HepG2 (cell line): ENCODE results near the gene NCOA3. TPM values are rescaled to one million over a fixed set of nuclear protein-coding genes. Genes with fewer than 3 reads are reported as not detected.

Experiments used
- HBP1 ChIP-seq: IDR thresholded peaks from 2 replicates; pipeline ENCODE4 v1.6.1; 2016; ENCODE audit warnings: low read depth, control low read depth
- HNF4G ChIP-seq, 2 experiments: sonication (generic) in 1 of 2; formaldehyde crosslinking in 1 of 2; IDR thresholded peaks; 2 replicates each; pipeline versions ENCODE4 v1.4.0 to v1.6.1; 2011 to 2020; ENCODE audit warnings: borderline replicate concordance in 2 of 2, low read depth in 2 of 2, mild to moderate bottlenecking in 2 of 2, low read length in 1 of 2, missing genetic modification reagents in 1 of 2, moderate library complexity in 1 of 2
- ISX ChIP-seq: sonication (generic); formaldehyde crosslinking; conservative IDR thresholded peaks from 2 replicates; pipeline ENCODE4 v1.5.0; 2020; ENCODE audit warnings: missing genetic modification reagents
- MAFK ChIP-seq, 2 experiments: IDR thresholded peaks in 1 of 2; conservative IDR thresholded peaks in 1 of 2; 2 replicates each; pipeline ENCODE4 v1.6.1; 2011; ENCODE audit warnings: improper control_type of control experiment in 2 of 2, low read length in 2 of 2
- MYNN ChIP-seq: sonication (generic); formaldehyde crosslinking; IDR thresholded peaks from 2 replicates; pipeline ENCODE4 v1.4.0; 2020; ENCODE audit warnings: mild to moderate bottlenecking, low read depth, missing genetic modification reagents
- NR2F1 ChIP-seq, 2 experiments: fragments of 450-650 bp in 1 of 2; formaldehyde crosslinking in 1 of 2; IDR thresholded peaks; 2 replicates each; pipeline versions ENCODE4 v1.5.0 to v1.6.1; 2016 to 2020; ENCODE audit warnings: mild to moderate bottlenecking in 1 of 2, missing compliant biosample characterization in 1 of 2, missing genetic modification reagents in 1 of 2, moderate library complexity in 1 of 2
- PCBP2 ChIP-seq: fragments of 200-400 bp; formaldehyde crosslinking; optimal IDR thresholded peaks from 2 replicates; pipeline ENCODE3; 2018; ENCODE audit warnings: low read length, low read depth; ENCODE audit not compliant: poor library complexity, severe bottlenecking
- TBP ChIP-seq: sonication (generic); formaldehyde crosslinking; IDR thresholded peaks from 2 replicates; pipeline ENCODE4 v1.5.0; 2020; ENCODE audit warnings: missing genetic modification reagents
- THAP8 ChIP-seq: sonication (generic); formaldehyde crosslinking; IDR thresholded peaks from 2 replicates; pipeline ENCODE4 v1.5.1; 2020; ENCODE audit warnings: missing genetic modification reagents, mild to moderate bottlenecking, borderline replicate concordance
- THAP9 ChIP-seq: sonication (generic); formaldehyde crosslinking; IDR thresholded peaks from 2 replicates; pipeline ENCODE4; 2020; ENCODE audit warnings: missing genetic modification reagents, mild to moderate bottlenecking, borderline replicate concordance
- ZFAT ChIP-seq: sonication (generic); formaldehyde crosslinking; conservative IDR thresholded peaks from 2 replicates; pipeline ENCODE4 v1.8.1; 2023; ENCODE audit warnings: missing genetic modification reagents, inconsistent platforms
- ZMYM2 ChIP-seq: sonication (generic); formaldehyde crosslinking; IDR thresholded peaks from 2 replicates; pipeline ENCODE4 v1.8.0; 2022; ENCODE audit warnings: mild to moderate bottlenecking, missing genetic modification reagents
- ZNF275 ChIP-seq: sonication (generic); formaldehyde crosslinking; IDR thresholded peaks from 2 replicates; pipeline ENCODE4 v1.8.0; 2022; ENCODE audit warnings: missing genetic modification reagents, mild to moderate bottlenecking, inconsistent platforms, borderline replicate concordance
- ZNF331 ChIP-seq: sonication (generic); formaldehyde crosslinking; IDR thresholded peaks from 2 replicates; pipeline ENCODE4 v1.4.0; 2020; ENCODE audit warnings: missing genetic modification reagents
- ZNF501 ChIP-seq: sonication (generic); formaldehyde crosslinking; IDR thresholded peaks from 2 replicates; pipeline ENCODE4 v1.5.1; 2020; ENCODE audit warnings: mild to moderate bottlenecking, moderate library complexity, missing genetic modification reagents
- ZNF558 ChIP-seq: sonication (generic); formaldehyde crosslinking; IDR thresholded peaks from 2 replicates; pipeline ENCODE4 v1.9.0; 2022; ENCODE audit warnings: mild to moderate bottlenecking, missing genetic modification reagents, borderline replicate concordance
- ZNF770 ChIP-seq: sonication (generic); formaldehyde crosslinking; IDR thresholded peaks from 2 replicates; pipeline ENCODE4 v1.5.0; 2020; ENCODE audit warnings: mild to moderate bottlenecking, missing genetic modification reagents
- ZNF879 ChIP-seq: sonication (generic); formaldehyde crosslinking; IDR thresholded peaks from 2 replicates; pipeline ENCODE4 v1.8.1; 2023; ENCODE audit warnings: missing genetic modification reagents
- polyA plus RNA-seq, 8 experiments: library from polyadenylated mRNA; depleted of rRNA in 3 of 8; stranded (reverse) in 7 of 8; unstranded in 1 of 8; fragments of >200 nt; fragmentation: Illumina TruSeq in 4 of 8; extraction: Trizol in 4 of 8; gene quantifications; 2 replicates each; pipeline versions ENCODE4 v1.2.1 to v1.2.3, GENCODE V29; 2011 to 2016; ENCODE audit warnings: low read depth in 4 of 8, missing spikeins in 1 of 8, mixed read lengths in 1 of 8; ENCODE audit not compliant: insufficient read depth in 1 of 8
- total RNA-seq, 5 experiments: library from RNA; depleted of rRNA; stranded (reverse); fragments of >200 nt; fragmentation: Illumina TruSeq; extraction: Trizol; gene quantifications; 2 replicates each; pipeline ENCODE4 v1.2.3, GENCODE V29; 2016; ENCODE audit warnings: low read depth in 1 of 5

The NCOA3 gene
- total and polyA plus RNA-seq, 2 of the 13 experiments (the other 11 are each of a cell fraction or from before 2014, with no cell fraction given) = 35.0 to 56.8 TPM

GRCh38 chr20:47464380-47465101 lies 37.1 kb upstream of the NCOA3 start (continued):
- TF ChIP-seq HBP1 (CRISPR knock-in tag) (peak; percentile 81), ZNF275 (CRISPR knock-in tag) (peak; percentile 80; the same call in 1 of the 2 replicates), MYNN (CRISPR knock-in tag) (no peak; the same call in 1 of the 2 replicates), ZNF331 (CRISPR knock-in tag) (peak; percentile 99), MAFK (conservative IDR thresholded peaks at IDR 0.05 in 1 of 2, IDR thresholded peaks at IDR 0.05 in 1 of 2; ENCODE audit: low read length in 2 of 2) (no peak), ZNF558 (no peak; the same call in 1 of the 2 replicates), PCBP2 (no peak), ZNF501 (CRISPR knock-in tag) (peak; percentile 80; the same call in 1 of the 2 replicates), ISX (CRISPR knock-in tag) (peak; percentile 26; the same call in 1 of the 2 replicates), ZNF770 (CRISPR knock-in tag) (peak; percentile 90), ZNF879 (CRISPR knock-in tag) (no peak), HNF4G (IDR thresholded peaks at IDR 0.05; ENCODE audit: borderline replicate concordance, low read depth, low read length) (peak; percentile 72; the same call in 1 of the 2 replicates), HNF4G (CRISPR knock-in tag; IDR thresholded peaks at IDR 0.05; ENCODE audit: borderline replicate concordance, low read depth) (peak; percentile 80), TBP (CRISPR knock-in tag) (no peak), THAP8 (CRISPR knock-in tag) (no peak), ZMYM2 (peak; percentile 78; the same call in 1 of the 2 replicates), THAP9 (CRISPR knock-in tag) (no peak), ZFAT (CRISPR knock-in tag) (no peak), NR2F1 (CRISPR knock-in tag; IDR thresholded peaks at IDR 0.05) (peak in 1 of 2 experiments; percentile 68; a peak in 3 of 4 replicates)
